Stomach (tissue), 4 donors: ENCODE data around the gene PRPS1.

Experiments
- EP300 ChIP-seq: sonication (generic); formaldehyde crosslinking; IDR thresholded peaks from one replicate; pipeline ENCODE4 v1.6.1; 2017; ENCODE audit warnings: antibody characterized with exemption
- POLR2A ChIP-seq, 4 donors: fragments of 450-650 bp; IDR thresholded peaks; one replicate each; pipeline ENCODE4 v1.6.1; 2016; ENCODE audit warnings: antibody characterized with exemption in 4 of 4, control low read depth in 2 of 4, mild to moderate bottlenecking in 1 of 4, moderate library complexity in 1 of 4
- POLR2AphosphoS5 ChIP-seq, 3 donors: sonication (generic); formaldehyde crosslinking; IDR thresholded peaks; one replicate each; pipeline ENCODE4 v1.6.1; 2016; ENCODE audit warnings: antibody characterized with exemption in 3 of 3
- TF ChIP-seq, protein P1 (sequence below), 7 experiments: fragments of 450-650 bp in 4 of 7; fragments of 200-600 bp in 3 of 7; sonication (generic) in 3 of 7; IDR thresholded peaks; one replicate each; pipeline ENCODE4 v1.5.1; 2016 to 2019; ENCODE audit warnings: antibody characterized with exemption in 7 of 7, control low read depth in 2 of 7, mild to moderate bottlenecking in 1 of 7

- TF ChIP-seq, protein P1, sequence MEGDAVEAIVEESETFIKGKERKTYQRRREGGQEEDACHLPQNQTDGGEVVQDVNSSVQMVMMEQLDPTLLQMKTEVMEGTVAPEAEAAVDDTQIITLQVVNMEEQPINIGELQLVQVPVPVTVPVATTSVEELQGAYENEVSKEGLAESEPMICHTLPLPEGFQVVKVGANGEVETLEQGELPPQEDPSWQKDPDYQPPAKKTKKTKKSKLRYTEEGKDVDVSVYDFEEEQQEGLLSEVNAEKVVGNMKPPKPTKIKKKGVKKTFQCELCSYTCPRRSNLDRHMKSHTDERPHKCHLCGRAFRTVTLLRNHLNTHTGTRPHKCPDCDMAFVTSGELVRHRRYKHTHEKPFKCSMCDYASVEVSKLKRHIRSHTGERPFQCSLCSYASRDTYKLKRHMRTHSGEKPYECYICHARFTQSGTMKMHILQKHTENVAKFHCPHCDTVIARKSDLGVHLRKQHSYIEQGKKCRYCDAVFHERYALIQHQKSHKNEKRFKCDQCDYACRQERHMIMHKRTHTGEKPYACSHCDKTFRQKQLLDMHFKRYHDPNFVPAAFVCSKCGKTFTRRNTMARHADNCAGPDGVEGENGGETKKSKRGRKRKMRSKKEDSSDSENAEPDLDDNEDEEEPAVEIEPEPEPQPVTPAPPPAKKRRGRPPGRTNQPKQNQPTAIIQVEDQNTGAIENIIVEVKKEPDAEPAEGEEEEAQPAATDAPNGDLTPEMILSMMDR (IDR thresholded peaks at IDR 0.05), result no peak
- TF ChIP-seq POLR2A (IDR thresholded peaks at IDR 0.05), result no peak
- TF ChIP-seq POLR2AphosphoS5 (IDR thresholded peaks at IDR 0.05), result no peak
- no peak for TF ChIP-seq EP300
These were observed 30.5 kb upstream of the PRPS1 start for GRCh38 chrX:107597791-107598190.
